ENCODE measurements around the gene IGSF9. TPM values are rescaled to one million over a fixed set of nuclear protein-coding genes. Genes with fewer than 3 reads are reported as not detected.

Gene IGSF9, protein sequence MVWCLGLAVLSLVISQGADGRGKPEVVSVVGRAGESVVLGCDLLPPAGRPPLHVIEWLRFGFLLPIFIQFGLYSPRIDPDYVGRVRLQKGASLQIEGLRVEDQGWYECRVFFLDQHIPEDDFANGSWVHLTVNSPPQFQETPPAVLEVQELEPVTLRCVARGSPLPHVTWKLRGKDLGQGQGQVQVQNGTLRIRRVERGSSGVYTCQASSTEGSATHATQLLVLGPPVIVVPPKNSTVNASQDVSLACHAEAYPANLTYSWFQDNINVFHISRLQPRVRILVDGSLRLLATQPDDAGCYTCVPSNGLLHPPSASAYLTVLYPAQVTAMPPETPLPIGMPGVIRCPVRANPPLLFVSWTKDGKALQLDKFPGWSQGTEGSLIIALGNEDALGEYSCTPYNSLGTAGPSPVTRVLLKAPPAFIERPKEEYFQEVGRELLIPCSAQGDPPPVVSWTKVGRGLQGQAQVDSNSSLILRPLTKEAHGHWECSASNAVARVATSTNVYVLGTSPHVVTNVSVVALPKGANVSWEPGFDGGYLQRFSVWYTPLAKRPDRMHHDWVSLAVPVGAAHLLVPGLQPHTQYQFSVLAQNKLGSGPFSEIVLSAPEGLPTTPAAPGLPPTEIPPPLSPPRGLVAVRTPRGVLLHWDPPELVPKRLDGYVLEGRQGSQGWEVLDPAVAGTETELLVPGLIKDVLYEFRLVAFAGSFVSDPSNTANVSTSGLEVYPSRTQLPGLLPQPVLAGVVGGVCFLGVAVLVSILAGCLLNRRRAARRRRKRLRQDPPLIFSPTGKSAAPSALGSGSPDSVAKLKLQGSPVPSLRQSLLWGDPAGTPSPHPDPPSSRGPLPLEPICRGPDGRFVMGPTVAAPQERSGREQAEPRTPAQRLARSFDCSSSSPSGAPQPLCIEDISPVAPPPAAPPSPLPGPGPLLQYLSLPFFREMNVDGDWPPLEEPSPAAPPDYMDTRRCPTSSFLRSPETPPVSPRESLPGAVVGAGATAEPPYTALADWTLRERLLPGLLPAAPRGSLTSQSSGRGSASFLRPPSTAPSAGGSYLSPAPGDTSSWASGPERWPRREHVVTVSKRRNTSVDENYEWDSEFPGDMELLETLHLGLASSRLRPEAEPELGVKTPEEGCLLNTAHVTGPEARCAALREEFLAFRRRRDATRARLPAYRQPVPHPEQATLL
- under 1 TPM; 0.04 to 0.11 TPM for total RNA-seq
- polyA plus RNA-seq: not detected

DNA sequence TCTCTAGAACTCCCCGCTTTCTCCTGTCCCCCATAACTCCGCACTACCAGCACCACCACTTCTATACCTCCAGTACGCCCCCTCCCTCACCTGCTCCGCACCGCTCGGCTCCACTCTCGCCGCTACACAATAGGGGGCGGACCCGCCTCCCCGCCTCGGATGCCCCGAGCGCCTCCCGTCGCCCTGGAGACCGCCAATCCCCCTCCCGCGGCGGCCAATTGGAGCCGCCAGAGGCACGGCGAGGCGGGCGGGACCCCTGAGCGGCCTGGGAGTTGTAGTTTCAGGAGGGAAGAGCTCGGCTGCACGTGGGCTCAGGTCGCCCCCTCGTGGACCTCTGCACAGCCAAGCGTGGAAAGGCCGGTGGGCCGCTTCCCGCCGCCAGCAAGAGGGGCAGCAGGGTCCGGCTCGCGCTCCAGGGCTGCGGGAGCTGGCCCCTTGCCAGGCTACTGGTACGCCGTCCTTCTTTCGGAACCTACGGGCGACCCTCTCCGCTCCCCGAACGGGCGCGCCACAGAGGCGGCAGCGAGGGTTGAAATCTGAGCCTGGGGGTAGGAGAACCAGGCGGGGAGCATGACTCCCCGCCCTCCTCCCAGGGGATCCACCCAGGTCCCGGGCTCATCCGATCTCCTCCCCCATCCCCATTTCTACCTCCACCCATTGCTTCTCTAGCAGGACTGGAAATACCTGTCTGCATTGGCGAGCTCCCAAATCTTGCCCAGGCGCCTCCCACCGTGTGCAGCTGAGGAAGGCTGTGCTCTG, at the start of gene IGSF9:
Gene IGSF9 (minus strand): TSS at position 131 of the 759 bp plus-strand sequence. CDS start 2,159 bp downstream, outside the sequence.
- ChIA-PET CTCF (interaction anchor here (0.7 to 2.9 kb wide), 11 partner anchors 10 to 147 kb away, joined by 3 to 20 read pairs (median 5); partner anchors contain the start of gene TAGLN2), POLR2A (interaction anchor here (0.7 to 1.3 kb wide), 2 partner anchors 20 to 22 kb away, joined by 4 read pairs; partner anchors contain the start of gene TAGLN2)
- Mint-ChIP-seq H3K4me1 (peaks cover 8 to 10% (median 10%) of the 10 kb centered on the region in 3 donors), H3K27me3 (peaks cover 18 to 34% of the 10 kb centered on the region in 2 donors), H3K27ac (peak within 1 kb of the TSS in 2 of 8 donors; percentile 5 to 58), H3K4me3 (peak within 1 kb of the TSS; percentile 29 to 85 (median 70)), H3K36me3 (peaks cover 0 to 5% (median 0%) of the 10 kb centered on the region in 3 donors), H3K9me3 (no peaks in the 10 kb centered on the region)
- Histone ChIP-seq H3K4me3 (ENCODE audit: low read length) (peak within 1 kb of the TSS; percentile 39), H3K36me3 (ENCODE audit: insufficient read depth, low read length) (no peaks in the 10 kb centered on the region), H3K4me1 (ENCODE audit: insufficient read depth, low read length) (peaks cover 6% of the 10 kb centered on the region), H3K27me3 (ENCODE audit: insufficient read depth, low read length, poor library complexity, severe bottlenecking) (peaks cover 25% of the 10 kb centered on the region), H3K27ac (ENCODE audit: low read depth, low read length) (no peak within 1 kb of the TSS), H3K9me3 (ENCODE audit: low read length) (no peaks in the 10 kb centered on the region)
- DNase-seq: peak; percentile 63 to 90 (median 78)

GRCh38 chr1:159994896-159995295, 49.5 kb upstream of the IGSF9 start:
- no peaks in the 10 kb centered on the region for H3K27me3 ChIP-seq (ENCODE audit: insufficient read depth, low read length, poor library complexity, severe bottlenecking)
- Mint-ChIP-seq H3K9me3 (no peaks in the 10 kb centered on the region), H3K27ac (no peak overlapping the region), H3K36me3 (peaks cover 0 to 1% (median 0%) of the 10 kb centered on the region in 3 donors), H3K4me3 (no peak overlapping the region), H3K27me3 (peaks cover 25 to 31% of the 10 kb centered on the region in 2 donors), H3K4me1 (peaks cover 0 to 6% (median 0%) of the 10 kb centered on the region in 3 donors)
- ChIA-PET CTCF (interaction anchor here (1.8 kb wide), 1 partner anchor 13 kb away, joined by 7 read pairs; no protein-coding TSS in a partner anchor), POLR2A (no interaction called here)
- no peak overlapping the region for H3K4me3 ChIP-seq (ENCODE audit: low read length)
- no peak overlapping the region for H3K27ac ChIP-seq (ENCODE audit: low read depth, low read length)
- H3K36me3 ChIP-seq (ENCODE audit: insufficient read depth, low read length): no peaks in the 10 kb centered on the region
- no peaks in the 10 kb centered on the region for H3K4me1 ChIP-seq (ENCODE audit: insufficient read depth, low read length)
- H3K9me3 ChIP-seq (ENCODE audit: low read length): no peaks in the 10 kb centered on the region
- DNase-seq: no peak

- ChIA-PET CTCF (interaction anchor here (1.8 kb wide), 1 partner anchor 14 kb away, joined by 7 read pairs; no protein-coding TSS in a partner anchor), POLR2A (no interaction called here)
- Mint-ChIP-seq H3K36me3 (no peaks in the 10 kb centered on the region), H3K4me1 (peaks cover 0 to 6% (median 0%) of the 10 kb centered on the region in 3 donors), H3K9me3 (no peaks in the 10 kb centered on the region), H3K4me3 (no peak overlapping the region), H3K27ac (no peak overlapping the region), H3K27me3 (peaks cover 25 to 40% of the 10 kb centered on the region in 2 donors)
- no peak for DNase-seq
- no peaks in the 10 kb centered on the region for H3K9me3 ChIP-seq (ENCODE audit: low read length)
- no peak overlapping the region for H3K4me3 ChIP-seq (ENCODE audit: low read length)
- H3K27me3 ChIP-seq (ENCODE audit: insufficient read depth, low read length, poor library complexity, severe bottlenecking): no peaks in the 10 kb centered on the region
- no peaks in the 10 kb centered on the region for H3K4me1 ChIP-seq (ENCODE audit: insufficient read depth, low read length)
- H3K36me3 ChIP-seq (ENCODE audit: insufficient read depth, low read length): no peaks in the 10 kb centered on the region
- H3K27ac ChIP-seq (ENCODE audit: low read depth, low read length): no peak overlapping the region
Measured at GRCh38 chr1:159993911-159994310, 48.5 kb upstream of the IGSF9 start.

DNA sequence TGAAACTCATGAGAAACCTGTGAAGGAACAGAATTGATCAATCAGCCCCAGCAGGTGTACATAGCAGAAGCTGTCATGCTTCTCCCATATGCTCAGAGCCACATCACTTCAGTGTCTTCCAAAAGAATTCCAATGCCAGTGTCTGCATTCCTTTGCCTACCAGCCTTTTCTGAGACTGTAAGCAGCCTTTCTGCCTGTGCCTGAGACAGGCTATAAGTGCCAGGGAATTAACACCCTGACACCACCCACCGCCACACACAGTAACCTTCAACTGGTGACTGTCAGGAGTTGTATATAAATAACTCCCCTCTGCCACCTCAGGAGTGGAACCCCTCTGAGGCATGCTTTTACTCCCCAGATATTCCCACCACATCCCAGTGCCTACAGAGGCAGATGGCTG, 46.7 kb upstream of the IGSF9 start:
- POLR2A ChIA-PET: no interaction called here

GRCh38 chr1:159991513-159991912, 46.1 kb upstream of the IGSF9 start:
- no peak overlapping the region for H3K4me3 ChIP-seq (ENCODE audit: low read length)
- Mint-ChIP-seq H3K27me3 (peaks cover 23 to 45% of the 10 kb centered on the region in 2 donors), H3K4me3 (no peak overlapping the region), H3K27ac (peak overlapping the region in 2 of 8 donors; percentile 19 to 25), H3K9me3 (no peaks in the 10 kb centered on the region), H3K36me3 (no peaks in the 10 kb centered on the region), H3K4me1 (peaks cover 0 to 6% (median 0%) of the 10 kb centered on the region in 3 donors)
- H3K27me3 ChIP-seq (ENCODE audit: insufficient read depth, low read length, poor library complexity, severe bottlenecking): no peaks in the 10 kb centered on the region
- ChIA-PET POLR2A (no interaction called here), CTCF (interaction anchor here (1.1 kb wide), 1 partner anchor 14 kb away, joined by 3 read pairs; no protein-coding TSS in a partner anchor)
- peak in 1 of 5 donors; percentile 3 for DNase-seq
- no peaks in the 10 kb centered on the region for H3K4me1 ChIP-seq (ENCODE audit: insufficient read depth, low read length)
- H3K27ac ChIP-seq (ENCODE audit: low read depth, low read length): no peak overlapping the region
- H3K36me3 ChIP-seq (ENCODE audit: insufficient read depth, low read length): no peaks in the 10 kb centered on the region
- H3K9me3 ChIP-seq (ENCODE audit: low read length): no peaks in the 10 kb centered on the region

More for the DNA sequence above, 46.7 kb upstream of the IGSF9 start:
- H3K27ac Mint-ChIP-seq: no peak overlapping the region
- H3K4me3 ChIP-seq (ENCODE audit: low read length): no peak overlapping the region
- H3K4me1 ChIP-seq (ENCODE audit: insufficient read depth, low read length): no peaks in the 10 kb centered on the region
- CTCF ChIA-PET: interaction anchor here (1.1 kb wide), 1 partner anchor 14 kb away, joined by 3 read pairs; no protein-coding TSS in a partner anchor
- H3K9me3 ChIP-seq (ENCODE audit: low read length): no peaks in the 10 kb centered on the region
- DNase-seq: no peak
- no peaks in the 10 kb centered on the region for H3K36me3 ChIP-seq (ENCODE audit: insufficient read depth, low read length)
- H3K9me3 Mint-ChIP-seq: no peaks in the 10 kb centered on the region
- H3K27me3 ChIP-seq (ENCODE audit: insufficient read depth, low read length, poor library complexity, severe bottlenecking): no peaks in the 10 kb centered on the region
- peaks cover 23 to 48% of the 10 kb centered on the region in 2 donors for H3K27me3 Mint-ChIP-seq
- H3K4me1 Mint-ChIP-seq: peaks cover 0 to 6% (median 0%) of the 10 kb centered on the region in 3 donors
- peak overlapping the region in 1 of 7 donors; percentile 28 for H3K4me3 Mint-ChIP-seq
- H3K27ac ChIP-seq (ENCODE audit: low read depth, low read length): no peak overlapping the region
- no peaks in the 10 kb centered on the region for H3K36me3 Mint-ChIP-seq

DNA sequence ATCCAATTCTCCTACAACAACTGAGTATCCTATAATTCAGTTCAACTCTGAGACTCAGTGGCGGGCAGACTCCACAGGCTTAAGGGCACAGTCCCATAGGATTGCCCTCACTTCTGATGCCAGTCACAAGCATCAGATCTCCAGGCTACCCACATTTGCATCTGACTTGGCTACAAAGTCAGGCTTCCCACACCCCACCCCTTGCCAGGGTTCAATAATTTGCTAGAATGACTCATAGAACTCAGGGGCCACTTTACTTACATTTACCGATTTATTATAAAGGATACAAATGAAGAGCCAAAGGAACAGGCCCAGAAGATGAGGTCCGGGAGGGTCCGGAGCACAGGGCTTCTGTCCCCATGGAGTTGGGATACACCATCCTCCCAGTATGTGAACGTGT, 44.6 kb upstream of the IGSF9 start:
- Histone ChIP-seq H3K36me3 (ENCODE audit: insufficient read depth, low read length) (no peaks in the 10 kb centered on the region), H3K4me3 (ENCODE audit: low read length) (no peak overlapping the region), H3K4me1 (ENCODE audit: insufficient read depth, low read length) (no peaks in the 10 kb centered on the region), H3K27ac (ENCODE audit: low read depth, low read length) (no peak overlapping the region), H3K27me3 (ENCODE audit: insufficient read depth, low read length, poor library complexity, severe bottlenecking) (no peaks in the 10 kb centered on the region), H3K9me3 (ENCODE audit: low read length) (no peaks in the 10 kb centered on the region)
- CTCF ChIA-PET: no interaction called here
- no peak overlapping the region for H3K4me3 Mint-ChIP-seq
- no peak overlapping the region for H3K27ac Mint-ChIP-seq
- POLR2A ChIA-PET: no interaction called here
- H3K27me3 Mint-ChIP-seq: peaks cover 18 to 52% of the 10 kb centered on the region in 2 donors
- H3K9me3 Mint-ChIP-seq: no peaks in the 10 kb centered on the region
- peaks cover 0 to 6% (median 0%) of the 10 kb centered on the region in 3 donors for H3K4me1 Mint-ChIP-seq
- H3K36me3 Mint-ChIP-seq: no peaks in the 10 kb centered on the region
- DNase-seq: no peak

DNA sequence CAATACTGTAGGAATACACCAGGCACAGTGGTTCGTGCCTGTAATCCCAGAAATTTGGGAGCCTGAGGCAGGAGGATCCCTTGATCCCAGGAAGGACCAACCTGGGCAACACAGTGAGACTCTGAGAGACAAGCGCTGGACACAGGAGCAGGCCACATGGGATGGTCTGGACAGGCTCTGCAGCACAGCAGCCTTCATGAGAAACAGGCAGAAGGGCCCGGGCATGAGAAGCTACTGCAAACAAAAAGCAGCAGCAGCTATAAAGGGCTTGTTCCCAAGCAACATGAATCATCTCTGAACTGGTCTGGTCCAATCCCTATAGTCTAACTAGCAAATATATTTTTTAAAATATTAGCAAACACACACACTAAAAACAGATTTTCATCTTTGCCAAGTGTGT, 44.2 kb upstream of the IGSF9 start:
- no peak for DNase-seq
- H3K27ac ChIP-seq (ENCODE audit: low read depth, low read length): no peak overlapping the region
- H3K27ac Mint-ChIP-seq: no peak overlapping the region
- H3K36me3 Mint-ChIP-seq: no peaks in the 10 kb centered on the region
- H3K4me3 ChIP-seq (ENCODE audit: low read length): no peak overlapping the region
- H3K9me3 Mint-ChIP-seq: no peaks in the 10 kb centered on the region
- H3K36me3 ChIP-seq (ENCODE audit: insufficient read depth, low read length): no peaks in the 10 kb centered on the region
- ChIA-PET CTCF (no interaction called here), POLR2A (no interaction called here)
- peaks cover 18 to 55% of the 10 kb centered on the region in 2 donors for H3K27me3 Mint-ChIP-seq
- H3K4me3 Mint-ChIP-seq: no peak overlapping the region
- no peaks in the 10 kb centered on the region for H3K4me1 ChIP-seq (ENCODE audit: insufficient read depth, low read length)
- H3K27me3 ChIP-seq (ENCODE audit: insufficient read depth, low read length, poor library complexity, severe bottlenecking): no peaks in the 10 kb centered on the region
- peaks cover 0 to 6% (median 0%) of the 10 kb centered on the region in 3 donors for H3K4me1 Mint-ChIP-seq
- no peaks in the 10 kb centered on the region for H3K9me3 ChIP-seq (ENCODE audit: low read length)

All from CD8-positive, alpha-beta memory T cell (primary cell).